Activated CD4-positive, alpha-beta T cell treated with anti-CD3 and anti-CD28 coated beads, Interleukin-2, amount 50 U/mL, for 16 hours (primary cell): ENCODE measurements around the gene CACNA1C.
"Not testable (repeated sequence)": the region's sequence is repeated elsewhere in the genome, so short reads cannot be mapped to it uniquely, and the experiment has no call there.

ENCODE experiments used
- DNase-seq: peaks from one replicate; pipeline ENCODE4 v3.0.0-alpha.2; 2020

Gene CACNA1C

GRCh38 chr12:2239381-2239871 is 186.6 kb downstream of the CACNA1C start:
- DNase-seq = no peak

- no peak for DNase-seq
These were observed 187.6 kb downstream of the CACNA1C start for GRCh38 chr12:2240390-2240789.

GRCh38 chr12:2240984-2241383 is 188.2 kb downstream of the CACNA1C start:
- no peak for DNase-seq

- DNase-seq = no peak
These were observed 189.4 kb downstream of the CACNA1C start for GRCh38 chr12:2242216-2242615.

- DNase-seq = no peak
These were observed 190.0 kb downstream of the CACNA1C start for GRCh38 chr12:2242816-2243215.

GRCh38 chr12:2243275-2243674 is 190.5 kb downstream of the CACNA1C start:
- DNase-seq = no peak

GRCh38 chr12:2244013-2244861 is 191.4 kb downstream of the CACNA1C start:
- DNase-seq = no peak

- no peak for DNase-seq
These were observed 193.6 kb downstream of the CACNA1C start for GRCh38 chr12:2246358-2246757.

GRCh38 chr12:2247120-2247519 is 194.3 kb downstream of the CACNA1C start:
- no peak for DNase-seq

GRCh38 chr12:2247596-2247995 is 194.8 kb downstream of the CACNA1C start:
- DNase-seq = no peak

GRCh38 chr12:2248087-2248900 is 195.5 kb downstream of the CACNA1C start:
- no peak for DNase-seq

GRCh38 chr12:2248901-2249381 is 196.2 kb downstream of the CACNA1C start:
- no peak for DNase-seq

GRCh38 chr12:2250797-2251196 is 198.0 kb downstream of the CACNA1C start:
- no peak for DNase-seq

GRCh38 chr12:2251526-2252209 is 198.9 kb downstream of the CACNA1C start:
- DNase-seq = no peak

- DNase-seq = no peak
These were observed 202.5 kb downstream of the CACNA1C start for GRCh38 chr12:2255311-2255710.

GRCh38 chr12:2255731-2256130 is 202.9 kb downstream of the CACNA1C start:
- DNase-seq = not testable (repeated sequence)

- no peak for DNase-seq
These were observed 203.7 kb downstream of the CACNA1C start for GRCh38 chr12:2256453-2256852.

- no peak for DNase-seq
These were observed 204.1 kb downstream of the CACNA1C start for GRCh38 chr12:2256915-2257314.

- no peak for DNase-seq
These were observed 205.2 kb downstream of the CACNA1C start for GRCh38 chr12:2258025-2258424.

GRCh38 chr12:2259369-2259768 is 206.6 kb downstream of the CACNA1C start:
- no peak for DNase-seq

- DNase-seq = no peak
These were observed 207.7 kb downstream of the CACNA1C start for GRCh38 chr12:2260441-2260840.

GRCh38 chr12:2261708-2262107 is 208.9 kb downstream of the CACNA1C start:
- no peak for DNase-seq

GRCh38 chr12:2262449-2262848 is 209.7 kb downstream of the CACNA1C start:
- DNase-seq = no peak
